ENCODE data around the gene SERPINA4. TPM values are rescaled to one million over a fixed set of nuclear protein-coding genes. Genes with fewer than 3 reads are reported as not detected.

The SERPINA4 gene
- total and polyA plus RNA-seq, 2 experiments from 2014 or later: not detected

DNA sequence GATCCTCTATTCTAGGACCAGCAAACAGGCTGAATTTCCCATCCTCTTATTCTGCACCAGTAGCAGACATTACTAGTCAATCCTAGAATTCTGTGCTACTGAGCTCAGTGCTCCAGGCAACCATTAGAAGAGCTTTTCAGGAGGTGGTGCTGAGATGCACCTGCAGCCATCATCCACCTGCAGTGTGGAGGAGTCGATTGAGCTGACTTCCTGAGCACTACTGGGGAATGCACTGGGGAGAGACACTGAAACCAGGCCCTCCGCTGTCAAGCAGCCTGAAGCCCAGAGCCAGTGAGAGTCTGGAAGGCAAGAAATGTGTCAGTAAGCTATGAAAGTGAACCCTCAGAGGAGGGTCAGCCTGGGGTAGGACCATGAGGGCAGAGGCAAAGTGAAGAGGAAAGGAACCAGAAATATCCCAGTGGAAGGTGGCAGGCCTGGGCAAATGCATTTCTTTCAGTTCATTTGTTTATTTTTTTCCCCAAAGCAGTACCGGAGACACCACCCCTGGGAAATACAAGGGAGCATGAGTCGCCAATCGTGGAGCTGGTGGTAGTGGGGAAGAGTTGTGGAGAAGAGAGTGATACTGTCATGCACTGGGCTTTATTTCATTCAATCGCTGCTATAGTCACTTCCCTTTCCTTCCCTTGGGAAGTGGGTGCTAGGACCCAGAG, 23.0 kb upstream of the SERPINA4 start (continued):
- TF ChIP-seq ZNF462 (CRISPR knock-in tag; IDR thresholded peaks at IDR 0.05) (no peak), ZNF114 (CRISPR knock-in tag; IDR thresholded peaks at IDR 0.05) (no peak), NANOG (IDR thresholded peaks at IDR 0.05; ENCODE audit: borderline replicate concordance) (no peak)

DNA sequence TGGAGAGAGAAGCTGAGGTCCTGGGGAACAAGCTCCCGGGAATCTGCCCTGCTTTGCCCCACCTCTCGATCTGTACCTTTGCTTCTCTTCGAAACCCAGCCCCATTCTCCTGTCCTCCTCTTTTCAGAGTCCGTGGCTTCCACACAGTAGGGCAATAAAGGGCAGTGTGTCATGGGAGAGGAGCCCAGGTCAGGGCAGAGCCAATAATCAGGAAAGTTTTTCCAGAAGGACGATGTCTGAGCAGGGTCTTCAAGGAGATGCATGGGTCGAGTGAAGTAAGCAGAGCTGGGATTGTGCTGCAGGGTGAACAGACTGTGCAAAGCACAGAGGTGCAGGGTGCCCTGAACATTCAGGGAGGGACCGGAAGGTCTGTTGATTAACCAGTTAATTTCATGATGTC, 22.1 kb upstream of the SERPINA4 start:
- Histone ChIP-seq H3F3A (replicated peaks; ENCODE audit: low read depth) (no peaks in the 10 kb centered on the region), H3K4me1 (ENCODE audit: insufficient read depth) (no peaks in the 10 kb centered on the region; the same call in 1 of the 2 replicates), H3K27me3 (ENCODE audit: insufficient read depth) (no peaks in the 10 kb centered on the region), H3K4me2 (no peak overlapping the region), H3K36me3 (ENCODE audit: insufficient read depth) (no peaks in the 10 kb centered on the region), H2AFZ (no peak overlapping the region), H3K27ac (ENCODE audit: low read depth) (no peak overlapping the region), H4K20me1 (replicated peaks; ENCODE audit: insufficient read depth) (no peaks in the 10 kb centered on the region), H3K79me2 (replicated peaks; ENCODE audit: insufficient read depth) (no peaks in the 10 kb centered on the region), H3K4me3 (no peak overlapping the region), H3K9me2 (ENCODE audit: insufficient read depth) (0 out of 2 replicates have a peak, but pooled peaks cover 6% of the 10 kb centered on the region)
- TF ChIP-seq CREB1 (CRISPR knock-in tag; IDR thresholded peaks at IDR 0.05; ENCODE audit: low read depth) (no peak), JUNB (IDR thresholded peaks at IDR 0.05; ENCODE audit: unreplicated experiment) (no peak), ZNF331 (CRISPR knock-in tag; IDR thresholded peaks at IDR 0.05; ENCODE audit: low read depth) (no peak)
- TF ChIP-seq, protein P1, sequence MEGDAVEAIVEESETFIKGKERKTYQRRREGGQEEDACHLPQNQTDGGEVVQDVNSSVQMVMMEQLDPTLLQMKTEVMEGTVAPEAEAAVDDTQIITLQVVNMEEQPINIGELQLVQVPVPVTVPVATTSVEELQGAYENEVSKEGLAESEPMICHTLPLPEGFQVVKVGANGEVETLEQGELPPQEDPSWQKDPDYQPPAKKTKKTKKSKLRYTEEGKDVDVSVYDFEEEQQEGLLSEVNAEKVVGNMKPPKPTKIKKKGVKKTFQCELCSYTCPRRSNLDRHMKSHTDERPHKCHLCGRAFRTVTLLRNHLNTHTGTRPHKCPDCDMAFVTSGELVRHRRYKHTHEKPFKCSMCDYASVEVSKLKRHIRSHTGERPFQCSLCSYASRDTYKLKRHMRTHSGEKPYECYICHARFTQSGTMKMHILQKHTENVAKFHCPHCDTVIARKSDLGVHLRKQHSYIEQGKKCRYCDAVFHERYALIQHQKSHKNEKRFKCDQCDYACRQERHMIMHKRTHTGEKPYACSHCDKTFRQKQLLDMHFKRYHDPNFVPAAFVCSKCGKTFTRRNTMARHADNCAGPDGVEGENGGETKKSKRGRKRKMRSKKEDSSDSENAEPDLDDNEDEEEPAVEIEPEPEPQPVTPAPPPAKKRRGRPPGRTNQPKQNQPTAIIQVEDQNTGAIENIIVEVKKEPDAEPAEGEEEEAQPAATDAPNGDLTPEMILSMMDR (conservative IDR thresholded peaks at IDR 0.05; ENCODE audit: low read depth in 2 of 2): no peak
- TF ChIP-seq, protein P2, sequence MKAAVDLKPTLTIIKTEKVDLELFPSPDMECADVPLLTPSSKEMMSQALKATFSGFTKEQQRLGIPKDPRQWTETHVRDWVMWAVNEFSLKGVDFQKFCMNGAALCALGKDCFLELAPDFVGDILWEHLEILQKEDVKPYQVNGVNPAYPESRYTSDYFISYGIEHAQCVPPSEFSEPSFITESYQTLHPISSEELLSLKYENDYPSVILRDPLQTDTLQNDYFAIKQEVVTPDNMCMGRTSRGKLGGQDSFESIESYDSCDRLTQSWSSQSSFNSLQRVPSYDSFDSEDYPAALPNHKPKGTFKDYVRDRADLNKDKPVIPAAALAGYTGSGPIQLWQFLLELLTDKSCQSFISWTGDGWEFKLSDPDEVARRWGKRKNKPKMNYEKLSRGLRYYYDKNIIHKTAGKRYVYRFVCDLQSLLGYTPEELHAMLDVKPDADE (IDR thresholded peaks at IDR 0.05): no peak
- DNase-seq (ENCODE audit: low spot score) (no peak), ATAC-seq (no peak)
- Mint-ChIP-seq H3K27me3 (ENCODE audit: insufficient read depth, low read depth, poor library complexity) (peaks cover 5% of the 10 kb centered on the region), H3K27ac (no peak overlapping the region), H3K9me3 (no peaks in the 10 kb centered on the region; the same call in 2 of the 3 replicates), H3K4me3 (no peak overlapping the region), H3K36me3 (ENCODE audit: low read depth) (no peaks in the 10 kb centered on the region), H3K4me1 (peaks cover 14% of the 10 kb centered on the region)

Measured in GM23338 (cell line).